HepG2 (cell line): ENCODE measurements around the gene AP1S3. TPM values are rescaled to one million over a fixed set of nuclear protein-coding genes. Genes with fewer than 3 reads are reported as not detected.

Source experiments
- CEBPB ChIP-seq: IDR thresholded peaks from 2 replicates; pipeline ENCODE4 v1.6.1; 2011; ENCODE audit warnings: low read depth, low read length, improper control_type of control experiment, borderline replicate concordance
- CREM ChIP-seq, 2 experiments: sonication (generic) in 1 of 2; formaldehyde crosslinking in 1 of 2; IDR thresholded peaks; 2 replicates each; pipeline versions ENCODE4 v1.4.0 to v1.6.1; 2016 to 2020; ENCODE audit warnings: antibody characterized with exemption in 1 of 2, mild to moderate bottlenecking in 1 of 2, missing genetic modification reagents in 1 of 2
- EED ChIP-seq: sonication (generic); formaldehyde crosslinking; IDR thresholded peaks from 2 replicates; pipeline ENCODE4 v1.5.0; 2020; ENCODE audit warnings: mild to moderate bottlenecking, missing genetic modification reagents
- ESRRA ChIP-seq: sonication (generic); formaldehyde crosslinking; IDR thresholded peaks from 2 replicates; pipeline ENCODE4 v1.5.1; 2020; ENCODE audit warnings: mild to moderate bottlenecking, low read depth, missing genetic modification reagents
- GATAD2A ChIP-seq: IDR thresholded peaks from 2 replicates; pipeline ENCODE4 v1.6.1; 2016
- GFI1 ChIP-seq: sonication (generic); formaldehyde crosslinking; IDR thresholded peaks from 2 replicates; pipeline ENCODE4 v1.5.0; 2020; ENCODE audit warnings: missing genetic modification reagents, mild to moderate bottlenecking, borderline replicate concordance
- GPBP1L1 ChIP-seq: sonication (generic); formaldehyde crosslinking; IDR thresholded peaks from 2 replicates; pipeline ENCODE4 v1.5.0; 2020; ENCODE audit warnings: mild to moderate bottlenecking, missing genetic modification reagents
- IRF2 ChIP-seq: IDR thresholded peaks from 2 replicates; pipeline ENCODE4 v1.6.1; 2018; ENCODE audit warnings: missing genetic modification reagents, missing compliant biosample characterization
- JARID2 ChIP-seq: sonication (generic); formaldehyde crosslinking; IDR thresholded peaks from 2 replicates; pipeline ENCODE4 v1.8.1; 2023; ENCODE audit warnings: missing genetic modification reagents, inconsistent platforms; ENCODE audit not compliant: insufficient replicate concordance
- LCORL ChIP-seq, 2 experiments: fragments of 450-650 bp in 1 of 2; sonication (generic) in 1 of 2; formaldehyde crosslinking in 1 of 2; IDR thresholded peaks; 2 replicates each; pipeline versions ENCODE4 v1.5.0 to v1.6.1; 2017 to 2020; ENCODE audit warnings: antibody characterized with exemption in 1 of 2, missing genetic modification reagents in 1 of 2
- NFE2L1 ChIP-seq: sonication (generic); formaldehyde crosslinking; IDR thresholded peaks from 2 replicates; pipeline ENCODE4 v1.4.0; 2020; ENCODE audit warnings: missing genetic modification reagents, mild to moderate bottlenecking, borderline replicate concordance
- RARA ChIP-seq: IDR thresholded peaks from 2 replicates; pipeline ENCODE4 v1.6.1; 2016; ENCODE audit warnings: missing genetic modification reagents, missing compliant biosample characterization
- SAP130 ChIP-seq: IDR thresholded peaks from 2 replicates; pipeline ENCODE4 v1.6.1; 2016; ENCODE audit warnings: low read depth
- YY1 ChIP-seq: IDR thresholded peaks from 2 replicates; pipeline ENCODE4 v1.6.1; 2011; ENCODE audit warnings: low read length, low read depth, moderate library complexity, mild to moderate bottlenecking; ENCODE audit not compliant: insufficient read depth, insufficient replicate concordance
- ZNF317 ChIP-seq: sonication (generic); formaldehyde crosslinking; IDR thresholded peaks from 2 replicates; pipeline ENCODE4 v1.5.0; 2020; ENCODE audit warnings: mild to moderate bottlenecking, missing genetic modification reagents
- ZNF383 ChIP-seq: sonication (generic); formaldehyde crosslinking; IDR thresholded peaks from 2 replicates; pipeline ENCODE4 v1.4.0; 2020; ENCODE audit warnings: missing genetic modification reagents, mild to moderate bottlenecking, borderline replicate concordance
- ZNF609 ChIP-seq: sonication (generic); formaldehyde crosslinking; IDR thresholded peaks from 2 replicates; pipeline ENCODE4 v1.4.0; 2020; ENCODE audit warnings: mild to moderate bottlenecking, missing genetic modification reagents, borderline replicate concordance
- ZSCAN5A ChIP-seq: sonication (generic); formaldehyde crosslinking; IDR thresholded peaks from 2 replicates; pipeline ENCODE4 v1.8.0; 2022; ENCODE audit warnings: mild to moderate bottlenecking, missing genetic modification reagents, borderline replicate concordance
- ZUFSP ChIP-seq: sonication (generic); formaldehyde crosslinking; IDR thresholded peaks from 2 replicates; pipeline ENCODE4 v1.9.0; 2021; ENCODE audit warnings: missing genetic modification reagents, mild to moderate bottlenecking, borderline replicate concordance
- polyA plus RNA-seq, 8 experiments: library from polyadenylated mRNA; depleted of rRNA in 3 of 8; stranded (reverse) in 7 of 8; unstranded in 1 of 8; fragments of >200 nt; fragmentation: Illumina TruSeq in 4 of 8; extraction: Trizol in 4 of 8; gene quantifications; 2 replicates each; pipeline versions ENCODE4 v1.2.1 to v1.2.3, GENCODE V29; 2011 to 2016; ENCODE audit warnings: low read depth in 4 of 8, missing spikeins in 1 of 8, mixed read lengths in 1 of 8; ENCODE audit not compliant: insufficient read depth in 1 of 8
- total RNA-seq, 5 experiments: library from RNA; depleted of rRNA; stranded (reverse); fragments of >200 nt; fragmentation: Illumina TruSeq; extraction: Trizol; gene quantifications; 2 replicates each; pipeline ENCODE4 v1.2.3, GENCODE V29; 2016; ENCODE audit warnings: low read depth in 1 of 5

The AP1S3 gene
- total and polyA plus RNA-seq, 2 of the 13 experiments (the other 11 are each of a cell fraction or from before 2014, with no cell fraction given), result 3.0 to 16.3 TPM

- TF ChIP-seq SAP130 (CRISPR knock-in tag), result peak; percentile 36; the same call in 1 of the 2 replicates
- no peak for TF ChIP-seq ZNF317 (CRISPR knock-in tag)
- TF ChIP-seq ESRRA (CRISPR knock-in tag), result no peak
- 0 out of 2 replicates have a peak, but pooled peaks have one; percentile 33 for TF ChIP-seq ZSCAN5A (CRISPR knock-in tag)
- 0 out of 2 replicates have a peak, but pooled peaks have one; percentile 1 for TF ChIP-seq RARA
- TF ChIP-seq JARID2, result no peak
- TF ChIP-seq IRF2, result peak; percentile 11; the same call in 1 of the 2 replicates
- no peak for TF ChIP-seq ZNF609
- no peak for TF ChIP-seq GPBP1L1
- no peak for TF ChIP-seq YY1
- peak; percentile 12; the same call in 1 of the 2 replicates for TF ChIP-seq GATAD2A (CRISPR knock-in tag)
- TF ChIP-seq ZUFSP (CRISPR knock-in tag), result no peak
- TF ChIP-seq LCORL (IDR thresholded peaks at IDR 0.05), result no peak
- no peak for TF ChIP-seq LCORL (CRISPR knock-in tag; IDR thresholded peaks at IDR 0.05)
- TF ChIP-seq CEBPB, result peak; percentile 75
- TF ChIP-seq NFE2L1, result no peak
- no peak for TF ChIP-seq ZNF383 (CRISPR knock-in tag)
- no peak for TF ChIP-seq EED (CRISPR knock-in tag)
- TF ChIP-seq CREM (IDR thresholded peaks at IDR 0.05), result no peak
- TF ChIP-seq CREM (CRISPR knock-in tag; IDR thresholded peaks at IDR 0.05), result no peak
- TF ChIP-seq GFI1 (CRISPR knock-in tag), result 0 out of 2 replicates have a peak, but pooled peaks have one; percentile 18
These were observed 77.6 kb downstream of the AP1S3 start (continued) for GRCh38 chr2:223759569-223760430.
